Measurements from ENCODE around the gene PHACTR3. TPM values are rescaled to one million over a fixed set of nuclear protein-coding genes. Genes with fewer than 3 reads are reported as not detected.

The PHACTR3 gene
- polyA plus RNA-seq, 1 donor (not counting 4 experiments of a cell fraction or from before 2014, with no cell fraction given), result 2.6 TPM

DNA sequence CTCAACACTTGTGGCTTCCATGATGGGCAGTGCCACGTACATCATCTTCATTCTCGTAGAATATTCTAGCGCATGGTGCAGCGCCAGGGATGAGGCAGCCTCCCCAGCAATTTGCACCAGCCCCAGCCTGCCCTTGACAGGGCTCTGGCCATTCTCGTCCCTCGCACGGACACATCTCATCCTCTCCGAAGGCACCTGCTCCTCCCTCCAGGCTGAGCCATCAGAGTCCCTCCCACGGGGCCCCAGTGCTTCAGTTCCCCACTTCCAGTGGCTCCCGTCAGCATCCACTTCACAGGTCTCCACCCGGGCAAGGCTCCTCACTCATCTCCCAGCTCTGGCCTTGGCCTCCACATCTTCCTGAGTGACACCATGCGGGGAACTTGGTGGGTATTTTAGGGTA, 13.3 kb upstream of the PHACTR3 start:
- Histone ChIP-seq H3K9me3 (ENCODE audit: control insufficient read depth, low read depth, low read length) (no peaks in the 10 kb centered on the region), H3K9ac (ENCODE audit: control insufficient read depth, extremely low read depth, insufficient read depth, low read length) (no peak overlapping the region), H3K79me2 (ENCODE audit: control insufficient read depth, insufficient read depth, low read length) (no peaks in the 10 kb centered on the region), H3K4me2 (ENCODE audit: control insufficient read depth, extremely low read depth, insufficient read depth, low read depth, low read length) (no peak overlapping the region), H2AFZ (ENCODE audit: control insufficient read depth, low read length) (no peak overlapping the region), H3K4me1 (ENCODE audit: control insufficient read depth, extremely low read depth, insufficient read depth, low read length) (no peaks in the 10 kb centered on the region), H3K27ac (ENCODE audit: control insufficient read depth, insufficient read depth, low read length) (no peak overlapping the region), H3K9me1 (ENCODE audit: control insufficient read depth, extremely low read depth, insufficient read depth, low read length) (no peaks in the 10 kb centered on the region), H4K20me1 (ENCODE audit: control insufficient read depth, extremely low read depth, insufficient read depth, low read length) (no peaks in the 10 kb centered on the region), H3K36me3 (ENCODE audit: control insufficient read depth in 2 of 2, extremely low read depth in 1 of 2, insufficient read depth in 2 of 2, low read length in 2 of 2) (no peaks in the 10 kb centered on the region), H3K4me3 (ENCODE audit: control insufficient read depth in 2 of 3, extremely low read depth in 1 of 3, insufficient read depth in 2 of 3, low read depth in 1 of 3, low read length in 3 of 3) (no peak overlapping the region), H3K27me3 (ENCODE audit: control insufficient read depth, extremely low read depth, insufficient read depth, low read length) (no peaks in the 10 kb centered on the region)
- TF ChIP-seq EZH2 (IDR thresholded peaks at IDR 0.05; ENCODE audit: low read length), result no peak
- TF ChIP-seq, protein P1, sequence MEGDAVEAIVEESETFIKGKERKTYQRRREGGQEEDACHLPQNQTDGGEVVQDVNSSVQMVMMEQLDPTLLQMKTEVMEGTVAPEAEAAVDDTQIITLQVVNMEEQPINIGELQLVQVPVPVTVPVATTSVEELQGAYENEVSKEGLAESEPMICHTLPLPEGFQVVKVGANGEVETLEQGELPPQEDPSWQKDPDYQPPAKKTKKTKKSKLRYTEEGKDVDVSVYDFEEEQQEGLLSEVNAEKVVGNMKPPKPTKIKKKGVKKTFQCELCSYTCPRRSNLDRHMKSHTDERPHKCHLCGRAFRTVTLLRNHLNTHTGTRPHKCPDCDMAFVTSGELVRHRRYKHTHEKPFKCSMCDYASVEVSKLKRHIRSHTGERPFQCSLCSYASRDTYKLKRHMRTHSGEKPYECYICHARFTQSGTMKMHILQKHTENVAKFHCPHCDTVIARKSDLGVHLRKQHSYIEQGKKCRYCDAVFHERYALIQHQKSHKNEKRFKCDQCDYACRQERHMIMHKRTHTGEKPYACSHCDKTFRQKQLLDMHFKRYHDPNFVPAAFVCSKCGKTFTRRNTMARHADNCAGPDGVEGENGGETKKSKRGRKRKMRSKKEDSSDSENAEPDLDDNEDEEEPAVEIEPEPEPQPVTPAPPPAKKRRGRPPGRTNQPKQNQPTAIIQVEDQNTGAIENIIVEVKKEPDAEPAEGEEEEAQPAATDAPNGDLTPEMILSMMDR (optimal IDR thresholded peaks at IDR 0.05 in 1 of 3, IDR thresholded peaks at IDR 0.05 in 1 of 3, conservative IDR thresholded peaks at IDR 0.05 in 1 of 3; ENCODE audit: extremely low read depth in 1 of 3, insufficient read depth in 2 of 3, low read length in 3 of 3), result no peak
- dilution Hi-C loops (cut with MboI; ENCODE audit: extremely low pct_ligation_motif_present, low sequenced_read_pairs), result no loop called here
- no peak for DNase-seq (ENCODE audit: low read depth, low spot score)
- FAIRE-seq, result no peak

DNA sequence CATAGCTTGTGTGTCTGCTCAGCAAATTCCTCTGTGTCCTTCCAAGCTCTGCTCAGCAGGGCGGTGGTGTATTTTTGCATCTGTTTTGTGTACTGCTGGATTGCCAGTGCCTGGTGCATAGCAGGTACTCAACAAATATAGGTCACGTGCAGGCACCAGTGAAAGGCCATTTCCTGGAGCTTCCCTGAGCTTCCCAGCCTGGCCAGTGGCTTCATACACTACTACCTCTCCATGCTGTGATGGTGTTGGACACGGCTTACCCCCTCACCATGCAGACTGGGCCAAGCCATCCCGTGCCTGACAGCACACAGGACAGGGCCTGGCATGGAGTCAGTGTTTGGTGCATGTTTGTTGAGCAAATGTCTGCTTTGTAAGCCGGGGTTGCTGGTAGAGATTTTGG, 7.7 kb upstream of the PHACTR3 start:
- Histone ChIP-seq H3K4me2 (ENCODE audit: control insufficient read depth, extremely low read depth, insufficient read depth, low read depth, low read length) (no peak overlapping the region), H3K9me1 (ENCODE audit: control insufficient read depth, extremely low read depth, insufficient read depth, low read length) (no peaks in the 10 kb centered on the region), H3K4me3 (ENCODE audit: control insufficient read depth in 2 of 3, extremely low read depth in 1 of 3, insufficient read depth in 2 of 3, low read depth in 1 of 3, low read length in 3 of 3) (no peak overlapping the region), H3K27me3 (ENCODE audit: control insufficient read depth, extremely low read depth, insufficient read depth, low read length) (no peaks in the 10 kb centered on the region), H3K36me3 (ENCODE audit: control insufficient read depth in 2 of 2, extremely low read depth in 1 of 2, insufficient read depth in 2 of 2, low read length in 2 of 2) (no peaks in the 10 kb centered on the region), H2AFZ (ENCODE audit: control insufficient read depth, low read length) (no peak overlapping the region), H3K9me3 (ENCODE audit: control insufficient read depth, low read depth, low read length) (no peaks in the 10 kb centered on the region), H3K27ac (ENCODE audit: control insufficient read depth, insufficient read depth, low read length) (no peak overlapping the region), H3K9ac (ENCODE audit: control insufficient read depth, extremely low read depth, insufficient read depth, low read length) (no peak overlapping the region), H3K79me2 (ENCODE audit: control insufficient read depth, insufficient read depth, low read length) (no peaks in the 10 kb centered on the region), H3K4me1 (ENCODE audit: control insufficient read depth, extremely low read depth, insufficient read depth, low read length) (no peaks in the 10 kb centered on the region), H4K20me1 (ENCODE audit: control insufficient read depth, extremely low read depth, insufficient read depth, low read length) (peaks cover 3% of the 10 kb centered on the region)
- dilution Hi-C loops (cut with MboI; ENCODE audit: extremely low pct_ligation_motif_present, low sequenced_read_pairs), result no loop called here
- TF ChIP-seq, protein P1 (optimal IDR thresholded peaks at IDR 0.05 in 1 of 3, IDR thresholded peaks at IDR 0.05 in 1 of 3, conservative IDR thresholded peaks at IDR 0.05 in 1 of 3; ENCODE audit: extremely low read depth in 1 of 3, insufficient read depth in 2 of 3, low read length in 3 of 3), result no peak
- TF ChIP-seq EZH2 (IDR thresholded peaks at IDR 0.05; ENCODE audit: low read length), result no peak
- DNase-seq (ENCODE audit: low read depth, low spot score), result no peak
- no peak for FAIRE-seq
